HG03064 (cell line): ENCODE measurements around the gene THOC3.
"Not testable (repeated sequence)": the region's sequence is repeated elsewhere in the genome, so short reads cannot be mapped to it uniquely, and the experiment has no call there.

Experiments used
- ATAC-seq: cut with Tn5 transposase; IDR thresholded peaks from one replicate; pipeline ENCODE4 v1.9.1; 2021; ENCODE audit warnings: low read depth; ENCODE audit not compliant: unreplicated experiment

The THOC3 gene, protein sequence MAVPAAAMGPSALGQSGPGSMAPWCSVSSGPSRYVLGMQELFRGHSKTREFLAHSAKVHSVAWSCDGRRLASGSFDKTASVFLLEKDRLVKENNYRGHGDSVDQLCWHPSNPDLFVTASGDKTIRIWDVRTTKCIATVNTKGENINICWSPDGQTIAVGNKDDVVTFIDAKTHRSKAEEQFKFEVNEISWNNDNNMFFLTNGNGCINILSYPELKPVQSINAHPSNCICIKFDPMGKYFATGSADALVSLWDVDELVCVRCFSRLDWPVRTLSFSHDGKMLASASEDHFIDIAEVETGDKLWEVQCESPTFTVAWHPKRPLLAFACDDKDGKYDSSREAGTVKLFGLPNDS

DNA sequence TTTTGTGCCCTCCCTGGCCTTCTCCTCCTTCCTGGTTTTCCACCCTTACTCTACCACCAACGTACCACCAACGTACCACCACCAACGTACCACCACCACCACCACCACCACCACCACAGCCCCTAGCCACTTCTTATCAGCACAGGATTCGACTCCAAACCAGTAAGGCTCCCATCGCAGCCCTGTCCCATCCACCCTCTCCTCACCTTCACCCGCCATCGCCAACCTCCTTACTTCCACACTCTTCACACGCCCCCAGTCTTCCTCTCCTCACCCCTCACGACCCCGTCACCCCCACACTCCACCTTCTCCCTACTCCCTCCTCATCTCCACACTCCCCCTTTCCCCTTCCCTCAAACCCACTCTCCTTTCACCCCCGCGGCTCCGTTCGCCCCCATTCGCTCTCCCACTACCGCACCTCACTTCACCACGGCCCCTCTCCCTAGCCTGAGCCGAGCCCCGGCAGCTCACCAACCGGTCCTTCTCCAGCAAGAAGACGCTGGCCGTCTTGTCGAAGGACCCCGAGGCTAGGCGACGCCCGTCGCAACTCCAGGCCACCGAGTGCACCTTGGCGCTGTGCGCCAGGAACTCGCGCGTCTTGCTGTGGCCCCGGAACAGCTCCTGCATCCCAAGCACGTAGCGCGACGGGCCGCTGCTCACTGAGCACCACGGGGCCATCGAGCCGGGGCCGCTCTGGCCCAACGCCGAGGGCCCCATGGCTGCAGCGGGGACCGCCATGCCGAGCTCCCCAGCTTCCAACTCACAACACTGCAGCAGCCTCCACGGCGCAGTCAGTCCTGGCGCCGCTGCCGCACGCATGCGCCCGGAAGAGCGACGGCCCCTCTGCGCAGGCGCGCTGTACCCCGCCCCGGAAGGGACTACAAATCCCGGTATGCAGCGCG is at the start of gene THOC3:
TSS of gene THOC3 (minus strand) at position 845 of the 902 bp plus-strand sequence. CDS start at position 738, 107 bp downstream.
- ATAC-seq = peak; percentile 100

GRCh38 chr5:176017324-176017723 is 49.2 kb upstream of the THOC3 start:
- ATAC-seq = not testable (repeated sequence)

GRCh38 chr5:176014360-176014759 is 46.2 kb upstream of the THOC3 start:
- ATAC-seq = not testable (repeated sequence)

DNA sequence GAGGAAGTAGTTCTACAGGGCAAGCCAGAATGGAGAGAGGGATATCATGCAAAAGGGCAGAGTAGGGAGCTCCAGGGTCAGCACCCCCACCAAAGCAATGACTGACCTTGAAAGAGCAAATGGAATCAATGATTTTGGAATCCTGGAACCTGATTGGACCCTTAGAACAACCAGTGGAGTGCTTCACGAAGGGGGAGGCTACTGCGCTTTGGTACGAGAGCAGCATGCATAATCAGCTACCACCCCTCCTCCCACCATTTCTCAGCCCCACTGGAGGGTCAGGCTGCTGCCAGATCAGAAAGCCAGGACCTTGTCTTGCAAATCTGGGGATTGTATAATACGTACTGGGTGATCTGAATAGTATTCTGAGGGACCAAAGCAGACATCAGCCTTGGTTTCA is 43.0 kb upstream of the THOC3 start:
- ATAC-seq = not testable (repeated sequence)

- not testable (repeated sequence) for ATAC-seq
Observed at GRCh38 chr5:176010202-176010601, 42.1 kb upstream of the THOC3 start.

- not testable (repeated sequence) for ATAC-seq
Observed at GRCh38 chr5:176007220-176007619, 39.1 kb upstream of the THOC3 start.

- ATAC-seq = not testable (repeated sequence)
Observed at GRCh38 chr5:176006819-176007218, 38.7 kb upstream of the THOC3 start.

DNA sequence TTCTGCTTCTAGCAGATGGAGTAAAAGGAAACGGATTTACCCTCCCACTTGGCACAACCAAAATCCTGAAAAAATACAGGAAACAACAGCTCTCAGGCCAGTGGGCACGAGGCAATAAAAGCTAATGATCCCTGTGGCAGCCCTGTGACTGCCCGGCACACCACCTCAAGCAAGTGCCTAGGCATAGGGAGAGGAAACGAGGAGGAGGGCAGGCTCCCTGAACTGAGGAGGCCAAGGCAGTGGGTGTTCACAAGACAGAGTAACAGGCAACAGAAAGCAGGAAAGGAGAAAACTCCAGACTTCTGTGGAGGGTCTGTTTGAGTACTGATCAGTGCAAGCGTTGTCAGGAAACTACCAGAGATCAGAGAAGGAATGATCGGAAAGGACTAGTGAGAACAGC is 29.9 kb upstream of the THOC3 start:
- ATAC-seq = not testable (repeated sequence)

GRCh38 chr5:175997495-175997894 is 29.4 kb upstream of the THOC3 start:
- ATAC-seq = not testable (repeated sequence)

DNA sequence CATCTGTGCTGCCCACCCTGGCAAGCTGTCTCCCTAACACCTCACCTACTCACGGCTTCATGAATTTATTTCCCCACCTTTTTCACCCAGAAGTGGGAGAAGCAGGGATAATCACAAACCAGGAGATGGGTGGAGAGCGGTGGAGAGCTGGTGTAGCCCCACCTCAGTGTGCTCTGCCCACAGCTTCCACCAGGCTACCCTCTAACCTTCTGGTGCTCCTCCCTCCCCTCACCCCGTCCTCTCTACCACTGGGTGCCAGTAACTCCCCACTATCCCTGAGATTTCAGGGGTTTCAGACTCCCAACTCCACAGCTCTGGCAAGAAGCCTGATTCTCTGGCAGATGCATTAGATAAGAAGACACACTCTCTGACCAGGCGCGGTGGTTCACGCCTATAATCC is 28.7 kb upstream of the THOC3 start:
- not testable (repeated sequence) for ATAC-seq

GRCh38 chr5:175995506-175995905 is 27.4 kb upstream of the THOC3 start:
- not testable (repeated sequence) for ATAC-seq

GRCh38 chr5:175979371-175979995 is 11.4 kb upstream of the THOC3 start:
- ATAC-seq = not testable (repeated sequence)

GRCh38 chr5:175968381-175968780 is 266 bp upstream of the THOC3 start:
- peak; percentile 35 for ATAC-seq

DNA sequence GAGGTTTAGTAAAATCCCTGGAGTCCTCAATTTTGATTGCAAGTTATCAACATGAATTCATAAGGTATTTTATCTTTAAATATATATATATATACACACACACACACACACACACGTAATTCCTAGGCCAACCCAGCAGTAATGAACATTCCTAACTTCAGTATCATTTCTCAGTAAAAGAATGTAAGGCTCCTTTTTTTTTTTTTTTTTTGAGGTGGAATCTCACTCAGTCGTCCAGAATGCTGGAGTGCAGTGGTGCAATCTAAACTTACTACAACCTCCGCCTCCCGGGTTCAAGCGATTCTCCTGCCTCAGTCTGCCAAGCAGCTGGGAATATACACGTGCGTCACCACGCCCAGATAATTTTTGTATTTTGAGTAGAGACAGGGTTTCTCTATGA is 5.8 kb downstream of the THOC3 start:
- not testable (repeated sequence) for ATAC-seq

DNA sequence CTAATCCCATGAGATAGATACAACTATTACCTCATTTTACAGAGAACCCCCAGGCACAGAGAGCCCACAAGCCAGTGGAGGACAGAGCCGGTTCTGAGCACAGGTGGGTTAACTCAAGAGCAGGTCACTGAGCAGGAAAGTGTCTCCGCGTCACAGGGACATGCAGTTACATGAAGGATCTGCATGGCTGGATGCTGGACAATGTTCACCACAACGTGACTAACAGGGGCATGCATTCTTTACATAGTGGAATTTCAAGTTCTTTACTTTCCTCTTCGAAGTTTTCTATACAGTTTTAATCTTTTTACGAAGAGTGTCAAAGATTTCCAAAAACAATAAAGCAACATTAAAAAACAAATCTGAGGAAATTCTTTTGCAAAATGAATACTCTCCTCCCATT is 7.9 kb downstream of the THOC3 start:
- not testable (repeated sequence) for ATAC-seq

DNA sequence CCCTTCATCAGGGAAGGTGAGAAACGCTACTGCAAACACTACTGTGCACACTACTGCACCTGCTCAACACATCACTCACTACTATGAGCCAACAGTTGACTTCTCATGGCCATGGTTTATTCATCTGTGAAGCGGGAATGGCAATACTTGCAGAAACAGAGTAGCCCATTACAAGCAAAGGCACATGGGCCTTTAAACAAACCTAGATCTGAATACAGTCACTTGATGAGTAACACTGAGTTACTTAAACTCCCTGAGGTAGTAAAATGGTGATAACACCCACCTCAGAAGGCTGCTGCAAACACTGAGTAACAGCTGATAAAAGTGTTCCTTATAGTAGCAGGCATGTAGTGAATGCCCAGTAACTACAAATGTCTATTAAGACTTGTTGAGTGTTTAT is 9.6 kb downstream of the THOC3 start:
- ATAC-seq = not testable (repeated sequence)

GRCh38 chr5:175954107-175954506 is 14.0 kb downstream of the THOC3 start:
- ATAC-seq = not testable (repeated sequence)

DNA sequence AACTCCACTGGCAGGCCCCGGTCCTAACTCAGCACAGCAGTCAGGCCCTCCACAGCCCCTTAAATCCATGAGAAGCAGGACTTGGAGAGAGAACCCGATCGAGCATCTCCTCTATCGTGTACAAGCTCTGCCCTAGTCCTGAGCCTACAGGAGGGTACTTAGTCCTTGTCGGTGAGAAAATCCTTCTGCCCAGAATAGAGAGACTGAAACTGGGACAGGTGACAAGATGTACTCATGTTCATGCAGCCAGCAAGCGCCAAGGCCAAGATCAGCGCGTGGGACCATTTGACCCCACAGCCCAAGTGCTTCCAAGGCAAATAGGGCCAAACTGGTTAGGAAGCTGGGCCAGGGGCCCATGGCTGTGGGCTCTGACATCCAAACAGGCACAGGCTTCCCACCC is 15.3 kb downstream of the THOC3 start:
- ATAC-seq = not testable (repeated sequence)

- ATAC-seq = not testable (repeated sequence)
Observed at GRCh38 chr5:175951339-175951969, 16.7 kb downstream of the THOC3 start.

- not testable (repeated sequence) for ATAC-seq
Observed at GRCh38 chr5:175948329-175949108, 19.6 kb downstream of the THOC3 start.
